Ishikawa (cell line): ENCODE measurements around the gene HEY2.
A peak's percentile ranks its signal among the peaks of the same experiment; 100 is the strongest.

ENCODE experiments used
- CREB1 ChIP-seq: IDR thresholded peaks from 2 replicates; pipeline ENCODE4 v1.6.1; 2012; ENCODE audit warnings: low read depth
- TCF12 ChIP-seq: IDR thresholded peaks from 2 replicates; pipeline ENCODE4 v1.6.1; 2012; ENCODE audit warnings: low read depth
- TEAD4 ChIP-seq: IDR thresholded peaks from 2 replicates; pipeline ENCODE4 v1.6.1; 2012
- YY1 ChIP-seq: IDR thresholded peaks from 2 replicates; pipeline ENCODE4 v1.6.1; 2012; ENCODE audit warnings: low read depth
- TF ChIP-seq, protein P1 (sequence below): IDR thresholded peaks from 2 replicates; pipeline ENCODE4 v1.6.1; 2012; ENCODE audit warnings: low read depth, mild to moderate bottlenecking
- TF ChIP-seq, protein P2 (sequence below): IDR thresholded peaks from 2 replicates; pipeline ENCODE4 v1.6.1; 2012

DNA sequence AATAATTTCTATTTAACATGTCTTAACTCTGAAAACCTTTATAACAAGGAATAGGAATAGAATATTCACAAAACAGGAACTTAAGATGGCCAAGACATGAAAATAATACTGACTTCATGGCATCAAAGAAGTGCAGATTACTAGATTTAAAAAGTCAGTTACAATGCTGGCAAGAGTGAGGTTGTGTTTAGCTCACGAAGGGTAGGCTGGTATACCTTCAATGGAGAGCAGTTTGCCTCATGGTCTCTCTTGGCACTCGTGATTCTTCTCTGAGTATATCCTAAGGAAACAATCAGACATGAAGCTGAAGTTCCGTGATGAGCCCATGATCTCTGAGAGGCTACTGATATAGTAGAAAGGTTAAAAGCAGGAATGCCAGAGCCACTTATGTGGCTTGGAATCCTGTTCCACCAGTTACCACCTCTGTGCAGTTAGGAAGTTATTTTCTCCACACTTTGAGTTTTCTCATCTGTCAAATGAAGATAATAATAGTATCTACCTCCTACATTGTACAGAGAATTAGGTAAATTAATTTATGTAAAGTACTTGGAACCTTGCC lies 48.5 kb downstream of the HEY2 start:
- TF ChIP-seq, protein P1, sequence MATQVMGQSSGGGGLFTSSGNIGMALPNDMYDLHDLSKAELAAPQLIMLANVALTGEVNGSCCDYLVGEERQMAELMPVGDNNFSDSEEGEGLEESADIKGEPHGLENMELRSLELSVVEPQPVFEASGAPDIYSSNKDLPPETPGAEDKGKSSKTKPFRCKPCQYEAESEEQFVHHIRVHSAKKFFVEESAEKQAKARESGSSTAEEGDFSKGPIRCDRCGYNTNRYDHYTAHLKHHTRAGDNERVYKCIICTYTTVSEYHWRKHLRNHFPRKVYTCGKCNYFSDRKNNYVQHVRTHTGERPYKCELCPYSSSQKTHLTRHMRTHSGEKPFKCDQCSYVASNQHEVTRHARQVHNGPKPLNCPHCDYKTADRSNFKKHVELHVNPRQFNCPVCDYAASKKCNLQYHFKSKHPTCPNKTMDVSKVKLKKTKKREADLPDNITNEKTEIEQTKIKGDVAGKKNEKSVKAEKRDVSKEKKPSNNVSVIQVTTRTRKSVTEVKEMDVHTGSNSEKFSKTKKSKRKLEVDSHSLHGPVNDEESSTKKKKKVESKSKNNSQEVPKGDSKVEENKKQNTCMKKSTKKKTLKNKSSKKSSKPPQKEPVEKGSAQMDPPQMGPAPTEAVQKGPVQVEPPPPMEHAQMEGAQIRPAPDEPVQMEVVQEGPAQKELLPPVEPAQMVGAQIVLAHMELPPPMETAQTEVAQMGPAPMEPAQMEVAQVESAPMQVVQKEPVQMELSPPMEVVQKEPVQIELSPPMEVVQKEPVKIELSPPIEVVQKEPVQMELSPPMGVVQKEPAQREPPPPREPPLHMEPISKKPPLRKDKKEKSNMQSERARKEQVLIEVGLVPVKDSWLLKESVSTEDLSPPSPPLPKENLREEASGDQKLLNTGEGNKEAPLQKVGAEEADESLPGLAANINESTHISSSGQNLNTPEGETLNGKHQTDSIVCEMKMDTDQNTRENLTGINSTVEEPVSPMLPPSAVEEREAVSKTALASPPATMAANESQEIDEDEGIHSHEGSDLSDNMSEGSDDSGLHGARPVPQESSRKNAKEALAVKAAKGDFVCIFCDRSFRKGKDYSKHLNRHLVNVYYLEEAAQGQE, result no peak
- no peak for TF ChIP-seq CREB1
- no peak for TF ChIP-seq YY1
- TF ChIP-seq TEAD4, result peak; percentile 46; the same call in 1 of the 2 replicates
- TF ChIP-seq TCF12, result no peak
- TF ChIP-seq, protein P2, sequence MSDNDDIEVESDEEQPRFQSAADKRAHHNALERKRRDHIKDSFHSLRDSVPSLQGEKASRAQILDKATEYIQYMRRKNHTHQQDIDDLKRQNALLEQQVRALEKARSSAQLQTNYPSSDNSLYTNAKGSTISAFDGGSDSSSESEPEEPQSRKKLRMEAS, result no peak
